ENCODE data around the gene MAP3K13. TPM values are rescaled to one million over a fixed set of nuclear protein-coding genes. Genes with fewer than 3 reads are reported as not detected.

The MAP3K13 gene
- total and polyA plus RNA-seq, 10 of the 15 experiments (the other 5 are each of a cell fraction or from before 2014, with no cell fraction given), result 10.5 to 70.8 (median 26.8) TPM

GRCh38 chr3:185362850-185363661 lies at the start of gene MAP3K13 (continued):
- TF ChIP-seq, protein P1, sequence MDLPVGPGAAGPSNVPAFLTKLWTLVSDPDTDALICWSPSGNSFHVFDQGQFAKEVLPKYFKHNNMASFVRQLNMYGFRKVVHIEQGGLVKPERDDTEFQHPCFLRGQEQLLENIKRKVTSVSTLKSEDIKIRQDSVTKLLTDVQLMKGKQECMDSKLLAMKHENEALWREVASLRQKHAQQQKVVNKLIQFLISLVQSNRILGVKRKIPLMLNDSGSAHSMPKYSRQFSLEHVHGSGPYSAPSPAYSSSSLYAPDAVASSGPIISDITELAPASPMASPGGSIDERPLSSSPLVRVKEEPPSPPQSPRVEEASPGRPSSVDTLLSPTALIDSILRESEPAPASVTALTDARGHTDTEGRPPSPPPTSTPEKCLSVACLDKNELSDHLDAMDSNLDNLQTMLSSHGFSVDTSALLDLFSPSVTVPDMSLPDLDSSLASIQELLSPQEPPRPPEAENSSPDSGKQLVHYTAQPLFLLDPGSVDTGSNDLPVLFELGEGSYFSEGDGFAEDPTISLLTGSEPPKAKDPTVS (IDR thresholded peaks at IDR 0.05; ENCODE audit: low read depth, low read length), result no peak
- TF ChIP-seq EZH2 (IDR thresholded peaks at IDR 0.05; ENCODE audit: borderline replicate concordance, control insufficient read depth, low read depth, low read length), result no peak
- TF ChIP-seq NR2F1 (conservative IDR thresholded peaks at IDR 0.05), result no peak
- TF ChIP-seq ZZZ3 (IDR thresholded peaks at IDR 0.05; ENCODE audit: control insufficient read depth, insufficient read length, low read depth), result no peak
- TF ChIP-seq, protein P2, sequence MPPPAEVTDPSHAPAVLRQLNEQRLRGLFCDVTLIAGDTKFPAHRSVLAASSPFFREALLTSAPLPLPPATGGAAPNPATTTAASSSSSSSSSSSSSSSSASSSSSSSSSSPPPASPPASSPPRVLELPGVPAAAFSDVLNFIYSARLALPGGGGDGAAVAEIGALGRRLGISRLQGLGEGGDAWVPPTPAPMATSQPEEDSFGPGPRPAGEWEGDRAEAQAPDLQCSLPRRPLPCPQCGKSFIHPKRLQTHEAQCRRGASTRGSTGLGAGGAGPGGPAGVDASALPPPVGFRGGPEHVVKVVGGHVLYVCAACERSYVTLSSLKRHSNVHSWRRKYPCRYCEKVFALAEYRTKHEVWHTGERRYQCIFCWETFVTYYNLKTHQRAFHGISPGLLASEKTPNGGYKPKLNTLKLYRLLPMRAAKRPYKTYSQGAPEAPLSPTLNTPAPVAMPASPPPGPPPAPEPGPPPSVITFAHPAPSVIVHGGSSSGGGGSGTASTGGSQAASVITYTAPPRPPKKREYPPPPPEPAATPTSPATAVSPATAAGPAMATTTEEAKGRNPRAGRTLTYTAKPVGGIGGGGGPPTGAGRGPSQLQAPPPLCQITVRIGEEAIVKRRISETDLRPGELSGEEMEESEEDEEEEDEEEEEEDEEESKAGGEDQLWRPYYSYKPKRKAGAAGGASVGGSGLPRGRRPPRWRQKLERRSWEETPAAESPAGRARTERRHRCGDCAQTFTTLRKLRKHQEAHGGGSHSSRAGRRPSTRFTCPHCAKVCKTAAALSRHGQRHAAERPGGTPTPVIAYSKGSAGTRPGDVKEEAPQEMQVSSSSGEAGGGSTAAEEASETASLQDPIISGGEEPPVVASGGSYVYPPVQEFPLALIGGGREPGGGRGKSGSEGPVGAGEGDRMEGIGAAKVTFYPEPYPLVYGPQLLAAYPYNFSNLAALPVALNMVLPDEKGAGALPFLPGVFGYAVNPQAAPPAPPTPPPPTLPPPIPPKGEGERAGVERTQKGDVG (CRISPR knock-in tag; IDR thresholded peaks at IDR 0.05), result no peak
- no peak for TF ChIP-seq NRF1 (conservative IDR thresholded peaks at IDR 0.05; ENCODE audit: low read depth, low read length)
- no peak for TF ChIP-seq SIX5 (IDR thresholded peaks at IDR 0.05; ENCODE audit: low read depth, low read length, severe bottlenecking)
- TF ChIP-seq PBX3 (IDR thresholded peaks at IDR 0.05; ENCODE audit: insufficient replicate concordance, low read depth, low read length), result peak; percentile 87
- no peak for TF ChIP-seq PAX5 (IDR thresholded peaks at IDR 0.05; ENCODE audit: borderline replicate concordance, low read depth, low read length)
- peak; percentile 87 for TF ChIP-seq ATF7 (IDR thresholded peaks at IDR 0.05; ENCODE audit: low read depth)
- TF ChIP-seq NR2C1 (IDR thresholded peaks at IDR 0.05), result no peak
- TF ChIP-seq, protein P3, sequence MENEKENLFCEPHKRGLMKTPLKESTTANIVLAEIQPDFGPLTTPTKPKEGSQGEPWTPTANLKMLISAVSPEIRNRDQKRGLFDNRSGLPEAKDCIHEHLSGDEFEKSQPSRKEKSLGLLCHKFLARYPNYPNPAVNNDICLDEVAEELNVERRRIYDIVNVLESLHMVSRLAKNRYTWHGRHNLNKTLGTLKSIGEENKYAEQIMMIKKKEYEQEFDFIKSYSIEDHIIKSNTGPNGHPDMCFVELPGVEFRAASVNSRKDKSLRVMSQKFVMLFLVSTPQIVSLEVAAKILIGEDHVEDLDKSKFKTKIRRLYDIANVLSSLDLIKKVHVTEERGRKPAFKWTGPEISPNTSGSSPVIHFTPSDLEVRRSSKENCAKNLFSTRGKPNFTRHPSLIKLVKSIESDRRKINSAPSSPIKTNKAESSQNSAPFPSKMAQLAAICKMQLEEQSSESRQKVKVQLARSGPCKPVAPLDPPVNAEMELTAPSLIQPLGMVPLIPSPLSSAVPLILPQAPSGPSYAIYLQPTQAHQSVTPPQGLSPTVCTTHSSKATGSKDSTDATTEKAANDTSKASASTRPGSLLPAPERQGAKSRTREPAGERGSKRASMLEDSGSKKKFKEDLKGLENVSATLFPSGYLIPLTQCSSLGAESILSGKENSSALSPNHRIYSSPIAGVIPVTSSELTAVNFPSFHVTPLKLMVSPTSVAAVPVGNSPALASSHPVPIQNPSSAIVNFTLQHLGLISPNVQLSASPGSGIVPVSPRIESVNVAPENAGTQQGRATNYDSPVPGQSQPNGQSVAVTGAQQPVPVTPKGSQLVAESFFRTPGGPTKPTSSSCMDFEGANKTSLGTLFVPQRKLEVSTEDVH (IDR thresholded peaks at IDR 0.05; ENCODE audit: low read depth, partially characterized antibody), result no peak
- TF ChIP-seq ZNF274 (IDR thresholded peaks at IDR 0.05; ENCODE audit: insufficient read depth, insufficient read length), result no peak
- no peak for TF ChIP-seq KDM1A (IDR thresholded peaks at IDR 0.05; ENCODE audit: borderline replicate concordance)
- TF ChIP-seq JUNB (IDR thresholded peaks at IDR 0.05), result no peak
- TF ChIP-seq SUZ12 (IDR thresholded peaks at IDR 0.05; ENCODE audit: unreplicated experiment), result no peak
- TF ChIP-seq, protein P4, sequence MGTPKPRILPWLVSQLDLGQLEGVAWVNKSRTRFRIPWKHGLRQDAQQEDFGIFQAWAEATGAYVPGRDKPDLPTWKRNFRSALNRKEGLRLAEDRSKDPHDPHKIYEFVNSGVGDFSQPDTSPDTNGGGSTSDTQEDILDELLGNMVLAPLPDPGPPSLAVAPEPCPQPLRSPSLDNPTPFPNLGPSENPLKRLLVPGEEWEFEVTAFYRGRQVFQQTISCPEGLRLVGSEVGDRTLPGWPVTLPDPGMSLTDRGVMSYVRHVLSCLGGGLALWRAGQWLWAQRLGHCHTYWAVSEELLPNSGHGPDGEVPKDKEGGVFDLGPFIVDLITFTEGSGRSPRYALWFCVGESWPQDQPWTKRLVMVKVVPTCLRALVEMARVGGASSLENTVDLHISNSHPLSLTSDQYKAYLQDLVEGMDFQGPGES (IDR thresholded peaks at IDR 0.05), result no peak
- TF ChIP-seq YBX1 (IDR thresholded peaks at IDR 0.05), result no peak
- TF ChIP-seq ETV6 (conservative IDR thresholded peaks at IDR 0.05 in 1 of 2, IDR thresholded peaks at IDR 0.05 in 1 of 2; ENCODE audit: borderline replicate concordance in 1 of 2, low read depth in 1 of 2), result no peak
- TF ChIP-seq HCFC1 (IDR thresholded peaks at IDR 0.05; ENCODE audit: low read length), result no peak

All from GM12878 (cell line).